Erythroblast (primary cell): Measurements from ENCODE around the gene SHISA5.

Experiments used
- GATA1 ChIP-seq: IDR thresholded peaks from 2 replicates; pipeline ENCODE4 v1.6.1; 2011; ENCODE audit warnings: low read depth, mild to moderate bottlenecking, control low read depth, low read length, moderate library complexity
- POLR2A ChIP-seq: IDR thresholded peaks from 2 replicates; pipeline ENCODE4 v1.6.1; 2011; ENCODE audit warnings: mild to moderate bottlenecking, low read length

DNA sequence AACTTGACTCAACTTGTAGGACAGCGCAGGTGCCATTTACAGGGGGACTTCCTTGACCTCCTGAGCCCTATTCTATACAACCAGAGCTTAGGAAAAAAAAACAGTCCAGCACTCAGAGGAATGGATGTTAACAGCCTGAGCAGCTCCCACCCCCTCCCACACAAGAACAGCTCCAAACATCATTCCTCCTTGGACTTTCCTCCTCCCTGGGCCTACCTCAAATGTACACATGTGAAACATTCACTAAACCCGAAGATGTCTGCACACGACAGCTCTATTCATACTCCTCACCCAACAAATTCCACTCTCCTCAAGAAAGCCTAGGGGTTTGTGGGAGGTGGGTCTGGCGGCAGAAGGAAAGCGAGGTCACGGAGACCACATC lies 57.9 kb downstream of the SHISA5 start:
- no peak for TF ChIP-seq POLR2A
- no peak for TF ChIP-seq GATA1
